ENCODE measurements around the gene LAT.

GRCh38 chr16:29011112-29011511 lies 26.3 kb downstream of the LAT start:
- TF ChIP-seq CTCF (IDR thresholded peaks at IDR 0.05): no peak
- TF ChIP-seq POLR2A (IDR thresholded peaks at IDR 0.05): no peak
